HEK293 (cell line): ENCODE results near the gene NRTN.

Source experiments
- GLIS1 ChIP-seq: fragments of 450-650 bp; formaldehyde crosslinking; IDR thresholded peaks from 2 replicates; pipeline ENCODE4 v1.5.1; 2016; ENCODE audit warnings: missing biosample characterization, missing genetic modification characterization
- HOXA7 ChIP-seq: sonication (generic); formaldehyde crosslinking; IDR thresholded peaks from 2 replicates; pipeline ENCODE4 v1.8.1; 2022; ENCODE audit warnings: missing genetic modification reagents, borderline replicate concordance
- PRDM1 ChIP-seq: fragments of 450-650 bp; formaldehyde crosslinking; IDR thresholded peaks from 2 replicates; pipeline ENCODE4; 2016; ENCODE audit warnings: missing biosample characterization, missing genetic modification characterization
- PRDM10 ChIP-seq: fragments of 450-650 bp; formaldehyde crosslinking; IDR thresholded peaks from 2 replicates; pipeline ENCODE4 v1.5.1; 2016; ENCODE audit warnings: missing biosample characterization, missing genetic modification characterization
- SCRT1 ChIP-seq: fragments of 450-650 bp; formaldehyde crosslinking; IDR thresholded peaks from 2 replicates; pipeline ENCODE4 v1.5.1; 2016; ENCODE audit warnings: missing biosample characterization, missing genetic modification characterization, borderline replicate concordance
- SCRT2 ChIP-seq: fragments of 450-650 bp; formaldehyde crosslinking; IDR thresholded peaks from 2 replicates; pipeline ENCODE4 v1.5.1; 2016; ENCODE audit warnings: missing biosample characterization, missing genetic modification characterization
- TRIM28 ChIP-seq: IDR thresholded peaks from 2 replicates; pipeline ENCODE4 v1.6.1; 2011; ENCODE audit warnings: low read length, control low read depth, borderline replicate concordance
- ZBTB49 ChIP-seq: fragments of 450-650 bp; formaldehyde crosslinking; IDR thresholded peaks from 2 replicates; pipeline ENCODE4 v1.5.1; 2016; ENCODE audit warnings: missing biosample characterization, missing genetic modification characterization, low read depth
- ZIC2 ChIP-seq: fragments of 450-650 bp; formaldehyde crosslinking; IDR thresholded peaks from 2 replicates; pipeline ENCODE4 v1.5.1; 2016; ENCODE audit warnings: missing biosample characterization, missing genetic modification characterization
- ZNF121 ChIP-seq: fragments of 450-650 bp; formaldehyde crosslinking; IDR thresholded peaks from 2 replicates; pipeline ENCODE4 v1.5.1; 2016; ENCODE audit warnings: missing biosample characterization, missing genetic modification characterization
- ZNF239 ChIP-seq: fragments of 450-650 bp; formaldehyde crosslinking; IDR thresholded peaks from 2 replicates; pipeline ENCODE4 v1.5.1; 2016; ENCODE audit warnings: missing biosample characterization, missing genetic modification characterization
- ZNF362 ChIP-seq: fragments of 450-650 bp; formaldehyde crosslinking; IDR thresholded peaks from 2 replicates; pipeline ENCODE4 v1.5.1; 2016; ENCODE audit warnings: missing biosample characterization, missing genetic modification characterization
- ZNF366 ChIP-seq: fragments of 450-650 bp; formaldehyde crosslinking; conservative IDR thresholded peaks from 2 replicates; pipeline ENCODE4 v1.5.1; 2016; ENCODE audit warnings: missing biosample characterization, missing genetic modification characterization
- ZNF391 ChIP-seq: fragments of 450-650 bp; formaldehyde crosslinking; IDR thresholded peaks from 2 replicates; pipeline ENCODE4 v1.5.1; 2016; ENCODE audit warnings: low read depth, missing biosample characterization, missing genetic modification characterization, borderline replicate concordance
- ZNF394 ChIP-seq: fragments of 450-650 bp; formaldehyde crosslinking; IDR thresholded peaks from 2 replicates; pipeline ENCODE4 v1.5.1; 2016; ENCODE audit warnings: missing biosample characterization, missing genetic modification characterization, mild to moderate bottlenecking, moderate library complexity, borderline replicate concordance
- ZNF558 ChIP-seq: fragments of 450-650 bp; formaldehyde crosslinking; IDR thresholded peaks from 2 replicates; pipeline ENCODE4 v1.5.1; 2016; ENCODE audit warnings: missing biosample characterization, missing genetic modification characterization
- ZNF629 ChIP-seq: fragments of 450-650 bp; formaldehyde crosslinking; IDR thresholded peaks from 2 replicates; pipeline ENCODE4 v1.5.1; 2017; ENCODE audit warnings: missing biosample characterization, missing genetic modification characterization
- ZSCAN23 ChIP-seq: fragments of 450-650 bp; formaldehyde crosslinking; IDR thresholded peaks from 2 replicates; pipeline ENCODE4 v1.5.1; 2016; ENCODE audit warnings: missing biosample characterization, missing genetic modification characterization
- ZSCAN5A ChIP-seq: fragments of 450-650 bp; formaldehyde crosslinking; IDR thresholded peaks from 2 replicates; pipeline ENCODE4 v1.5.1; 2016; ENCODE audit warnings: missing biosample characterization, missing genetic modification characterization
- TF ChIP-seq, protein P1 (sequence below): fragments of 450-650 bp; IDR thresholded peaks from 2 replicates; pipeline ENCODE4 v1.5.1; 2018; ENCODE audit warnings: missing biosample characterization, mild to moderate bottlenecking, missing genetic modification characterization
- TF ChIP-seq, protein P2 (sequence below): fragments of 450-650 bp; formaldehyde crosslinking; IDR thresholded peaks from 2 replicates; pipeline ENCODE4 v1.5.1; 2017; ENCODE audit warnings: missing biosample characterization, missing genetic modification characterization

The NRTN gene

GRCh38 chr19:5850743-5851293, 46.0 kb downstream of the NRTN start (continued):
- TF ChIP-seq PRDM10 (tag by site-specific recombination) (0 out of 2 replicates have a peak, but pooled peaks have one; percentile 17), ZNF391 (tag by site-specific recombination) (no peak), HOXA7 (CRISPR knock-in tag) (no peak), ZSCAN5A (no peak), ZNF366 (0 out of 2 replicates have a peak, but pooled peaks have one; percentile 28), PRDM1 (tag by site-specific recombination) (no peak), ZNF121 (tag by site-specific recombination) (peak; percentile 45; the same call in 1 of the 2 replicates), ZIC2 (tag by site-specific recombination) (0 out of 2 replicates have a peak, but pooled peaks have one; percentile 5), SCRT2 (peak; percentile 55; the same call in 1 of the 2 replicates), GLIS1 (tag by site-specific recombination) (0 out of 2 replicates have a peak, but pooled peaks have one; percentile 12), ZNF239 (tag by site-specific recombination) (no peak), ZNF629 (tag by site-specific recombination) (0 out of 2 replicates have a peak, but pooled peaks have one; percentile 17), ZNF558 (tag by site-specific recombination) (no peak), SCRT1 (tag by site-specific recombination) (0 out of 2 replicates have a peak, but pooled peaks have one; percentile 36), ZNF362 (peak; percentile 71), ZSCAN23 (tag by site-specific recombination) (no peak), TRIM28 (no peak), ZNF394 (tag by site-specific recombination) (peak; percentile 87), ZBTB49 (tag by site-specific recombination) (no peak)
- TF ChIP-seq, protein P1, sequence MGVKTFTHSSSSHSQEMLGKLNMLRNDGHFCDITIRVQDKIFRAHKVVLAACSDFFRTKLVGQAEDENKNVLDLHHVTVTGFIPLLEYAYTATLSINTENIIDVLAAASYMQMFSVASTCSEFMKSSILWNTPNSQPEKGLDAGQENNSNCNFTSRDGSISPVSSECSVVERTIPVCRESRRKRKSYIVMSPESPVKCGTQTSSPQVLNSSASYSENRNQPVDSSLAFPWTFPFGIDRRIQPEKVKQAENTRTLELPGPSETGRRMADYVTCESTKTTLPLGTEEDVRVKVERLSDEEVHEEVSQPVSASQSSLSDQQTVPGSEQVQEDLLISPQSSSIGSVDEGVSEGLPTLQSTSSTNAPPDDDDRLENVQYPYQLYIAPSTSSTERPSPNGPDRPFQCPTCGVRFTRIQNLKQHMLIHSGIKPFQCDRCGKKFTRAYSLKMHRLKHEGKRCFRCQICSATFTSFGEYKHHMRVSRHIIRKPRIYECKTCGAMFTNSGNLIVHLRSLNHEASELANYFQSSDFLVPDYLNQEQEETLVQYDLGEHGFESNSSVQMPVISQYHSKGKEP: peak; percentile 33; the same call in 1 of the 2 replicates
- TF ChIP-seq, protein P2, sequence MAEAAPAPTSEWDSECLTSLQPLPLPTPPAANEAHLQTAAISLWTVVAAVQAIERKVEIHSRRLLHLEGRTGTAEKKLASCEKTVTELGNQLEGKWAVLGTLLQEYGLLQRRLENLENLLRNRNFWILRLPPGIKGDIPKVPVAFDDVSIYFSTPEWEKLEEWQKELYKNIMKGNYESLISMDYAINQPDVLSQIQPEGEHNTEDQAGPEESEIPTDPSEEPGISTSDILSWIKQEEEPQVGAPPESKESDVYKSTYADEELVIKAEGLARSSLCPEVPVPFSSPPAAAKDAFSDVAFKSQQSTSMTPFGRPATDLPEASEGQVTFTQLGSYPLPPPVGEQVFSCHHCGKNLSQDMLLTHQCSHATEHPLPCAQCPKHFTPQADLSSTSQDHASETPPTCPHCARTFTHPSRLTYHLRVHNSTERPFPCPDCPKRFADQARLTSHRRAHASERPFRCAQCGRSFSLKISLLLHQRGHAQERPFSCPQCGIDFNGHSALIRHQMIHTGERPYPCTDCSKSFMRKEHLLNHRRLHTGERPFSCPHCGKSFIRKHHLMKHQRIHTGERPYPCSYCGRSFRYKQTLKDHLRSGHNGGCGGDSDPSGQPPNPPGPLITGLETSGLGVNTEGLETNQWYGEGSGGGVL: peak; percentile 63
